Left cardiac atrium (tissue), 4 donors: ENCODE results near the gene PFAS. TPM values are rescaled to one million over a fixed set of nuclear protein-coding genes. Genes with fewer than 3 reads are reported as not detected.

Source experiments
- ATAC-seq, 2 donors: fragments of 200-7000 bp; cut with Tn5 transposase; one replicate each; pipeline ENCODE4 v1.9.1; 2020; ENCODE audit warnings: mild to moderate bottlenecking in 2 of 2, moderate library complexity in 2 of 2
- DNase-seq: peaks from one replicate; pipeline ENCODE4 v3.0.0-alpha.2; 2020
- intact Hi-C, 2 donors: fragments of 100-400 bp; cut with DNase I; formaldehyde crosslinking; loops; one replicate each; pipeline versions ENCODE4 v1.14.1 to v1.15.1; 2022 to 2023
- total RNA-seq, 2 donors: library from RNA; stranded (reverse); fragmentation: NEBNext Ultra II Directional; extraction: Animal tissue kit (Norgen Biotek cat#: 25700); gene quantifications; one replicate each; pipeline ENCODE4 v1.2.1, GENCODE V29; 2021
- donor health status: DM: no; HTN: yes; CAD: no.
- donor health status: DM: no; HTN: yes; CAD: no; lungs with severe emphysema.
- donor health status: DM: yes; HTN: yes; CAD: no.
- donor health status: Dilated cardiomyopathy.

Gene PFAS
- total RNA-seq, 2 donors from 2014 or later = 13.5 to 24.1 TPM

DNA sequence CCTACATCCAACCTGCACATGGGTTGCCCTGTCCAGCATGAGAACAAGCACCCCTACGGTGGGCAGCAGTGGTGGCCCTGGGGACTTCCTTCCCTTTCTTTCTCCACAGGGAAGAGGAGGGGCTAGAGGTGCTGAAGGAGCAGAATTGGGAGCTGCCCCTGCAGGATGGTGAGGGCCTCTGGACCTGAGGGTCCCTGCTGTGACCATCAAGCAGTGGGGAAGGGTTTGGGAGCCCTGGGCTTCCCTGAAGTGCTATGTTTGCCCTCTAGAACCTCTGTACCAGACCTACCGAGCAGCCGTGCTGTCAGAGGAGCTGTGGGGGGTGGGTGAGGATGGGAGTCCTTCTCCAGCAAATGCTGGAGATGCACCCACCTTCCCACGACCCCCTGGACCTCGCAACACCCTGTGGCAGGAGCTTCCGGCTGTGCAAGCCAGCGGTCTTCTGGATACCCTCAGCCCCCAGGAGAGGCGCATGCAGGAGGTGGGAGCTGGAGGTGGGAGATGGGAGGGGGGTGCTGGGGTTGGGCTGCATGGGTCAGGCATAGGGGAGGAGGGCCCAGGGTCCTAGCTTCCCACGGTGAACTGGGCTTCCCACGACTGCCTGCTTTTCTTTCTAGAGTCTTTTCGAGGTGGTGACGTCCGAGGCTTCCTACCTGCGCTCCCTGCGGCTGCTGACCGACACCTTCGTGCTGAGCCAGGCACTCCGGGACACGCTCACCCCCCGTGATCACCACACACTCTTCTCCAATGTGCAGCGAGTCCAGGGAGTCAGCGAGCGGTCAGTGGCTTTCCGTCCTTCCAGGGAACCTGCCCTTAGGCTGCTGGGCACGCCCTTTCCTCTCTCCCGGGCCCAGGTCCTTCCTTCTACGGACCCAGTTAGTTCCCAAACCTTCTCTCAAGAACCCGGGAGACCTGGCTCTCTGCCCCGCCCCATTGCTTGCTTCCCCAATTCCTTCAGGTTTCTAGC, 66.0 kb downstream of the PFAS start:
- DNase-seq (no peak), ATAC-seq (peak in 1 of 2 donors; percentile 13)
- intact Hi-C loops = loop anchor here in 1 of 2 donors (5.0 kb wide), 1 partner anchor 62 kb away; the partner anchor contains the start of gene KRABD2

DNA sequence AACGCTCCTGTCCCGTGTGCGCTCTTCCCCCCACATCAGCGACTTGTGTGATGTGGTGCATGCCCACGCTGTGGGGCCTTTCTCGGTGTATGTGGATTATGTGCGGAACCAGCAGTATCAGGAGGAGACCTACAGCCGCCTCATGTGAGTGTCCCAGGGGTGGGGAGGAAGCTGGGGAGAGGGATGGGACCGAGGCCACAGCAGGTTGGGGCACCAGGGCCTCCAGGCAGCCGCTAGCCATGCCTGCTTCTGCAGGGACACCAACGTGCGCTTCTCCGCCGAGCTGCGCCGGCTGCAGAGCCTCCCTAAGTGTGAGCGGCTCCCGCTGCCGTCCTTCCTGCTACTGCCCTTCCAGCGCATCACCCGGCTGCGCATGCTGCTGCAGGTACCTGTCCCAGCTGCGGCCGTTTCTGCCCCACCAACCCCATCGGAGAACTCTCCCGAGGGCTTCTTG, 66.7 kb downstream of the PFAS start:
- no peak for DNase-seq
- intact Hi-C loops = no loop called here
- ATAC-seq = no peak

DNA sequence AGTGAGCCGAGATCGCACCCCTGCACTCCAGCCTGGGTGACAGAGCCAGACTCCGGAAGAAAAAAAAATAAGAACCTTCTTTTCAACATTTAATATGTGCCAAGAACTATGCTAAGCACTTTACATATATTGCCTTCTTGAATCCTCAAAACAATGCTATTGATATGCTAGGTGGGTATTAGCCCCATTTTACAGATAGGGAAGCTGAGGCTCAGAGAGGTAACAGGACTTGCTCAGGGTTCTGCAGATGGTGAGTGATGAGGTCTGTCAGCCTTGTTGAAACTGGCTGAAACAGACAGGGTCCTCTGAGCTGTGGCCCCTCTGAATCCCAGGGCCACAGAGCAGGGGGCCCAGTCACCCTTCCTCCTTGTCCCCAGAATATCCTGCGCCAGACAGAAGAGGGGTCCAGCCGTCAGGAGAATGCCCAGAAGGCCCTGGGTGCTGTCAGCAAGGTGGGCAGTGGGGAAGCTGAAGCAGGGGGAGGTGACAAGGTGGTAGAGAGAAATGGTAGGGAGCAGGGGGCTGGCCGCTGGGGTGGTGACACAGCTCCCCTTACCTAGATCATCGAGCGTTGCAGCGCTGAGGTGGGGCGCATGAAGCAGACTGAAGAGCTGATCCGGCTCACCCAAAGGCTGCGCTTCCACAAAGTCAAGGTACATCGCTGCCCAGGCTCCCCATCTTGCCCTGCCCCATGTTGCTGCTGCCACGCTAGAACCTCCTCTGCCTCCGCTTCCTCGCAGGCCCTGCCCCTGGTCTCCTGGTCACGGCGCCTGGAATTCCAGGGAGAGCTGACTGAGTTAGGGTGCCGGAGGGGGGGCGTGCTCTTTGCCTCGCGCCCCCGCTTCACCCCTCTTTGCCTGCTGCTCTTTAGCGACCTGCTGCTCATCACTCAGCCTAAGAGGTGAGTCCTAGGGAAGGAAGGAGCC, 69.2 kb downstream of the PFAS start:
- ATAC-seq (no peak), DNase-seq (no peak)
- intact Hi-C loops = no loop called here

Other genes with a start within 250 kb of the PFAS start
- under 1 TPM; 0.10 to 0.38 TPM for gene GUCY2D, start 246.7 kb upstream of the PFAS start, total RNA-seq
- under 1 TPM in 1 of 2 donors, not detected in 1; 0.39 TPM for gene ALOX15B, start 210.2 kb upstream of the PFAS start, total RNA-seq
- not detected for gene ALOX12B, start 161.6 kb upstream of the PFAS start, total RNA-seq
- gene ALOXE3, start 130.8 kb upstream of the PFAS start, total RNA-seq = not detected
- gene HES7, start 125.2 kb upstream of the PFAS start, total RNA-seq = under 1 TPM; 0.38 to 0.47 TPM
- gene PER1, start 96.9 kb upstream of the PFAS start, total RNA-seq = 100 to 1,000 TPM; 125 to 134 TPM
- gene VAMP2, start 86.3 kb upstream of the PFAS start, total RNA-seq = 10 to 100 TPM; 59.1 to 72.3 TPM
- 1 to 10 TPM; 6.8 to 8.0 TPM for gene TMEM107, start 72.9 kb upstream of the PFAS start, total RNA-seq
- gene BORCS6, start 59.1 kb upstream of the PFAS start, total RNA-seq = 1 to 10 TPM; 5.8 to 8.9 TPM
- 1 to 10 TPM; 1.4 to 1.5 TPM for gene AURKB, start 38.7 kb upstream of the PFAS start, total RNA-seq
- gene CTC1, start 1.2 kb upstream of the PFAS start, total RNA-seq = 10 to 100 TPM; 16.0 to 16.6 TPM
- 10 to 100 TPM; 23.3 to 25.7 TPM for gene RANGRF, start 39.4 kb downstream of the PFAS start, total RNA-seq
- 1 to 10 TPM; 2.2 to 2.8 TPM for gene SLC25A35, start 46.1 kb downstream of the PFAS start, total RNA-seq
- gene ARHGEF15, start 61.0 kb downstream of the PFAS start, total RNA-seq = 10 to 100 TPM; 14.3 to 27.4 TPM
- gene ODF4, start 90.6 kb downstream of the PFAS start, total RNA-seq = not detected
- gene RPL26, start 133.9 kb downstream of the PFAS start, total RNA-seq = 1,000 to 10,000 TPM; 1,025 to 1,062 TPM
- gene RNF222, start 148.5 kb downstream of the PFAS start, total RNA-seq = not detected
- 10 to 100 TPM; 27.8 to 48.8 TPM for gene NDEL1, start 186.6 kb downstream of the PFAS start, total RNA-seq